ENCODE data around the gene LAMTOR4.
A peak's percentile ranks its signal among the peaks of the same experiment; 100 is the strongest.

- TF ChIP-seq CTCF (IDR thresholded peaks at IDR 0.05), result peak in 2 of 3 donors; percentile 62 to 94
- TF ChIP-seq POLR2A (IDR thresholded peaks at IDR 0.05), result no peak
Observed at GRCh38 chr7:100130608-100131453, 17.9 kb upstream of the LAMTOR4 start.
